GM18951 (cell line): Measurements from ENCODE around the gene HMCN2.
"Not testable (repeated sequence)": the region's sequence is repeated elsewhere in the genome, so short reads cannot be mapped to it uniquely, and the experiment has no call there.

ENCODE experiments used
- POLR2A ChIP-seq: IDR thresholded peaks from 4 replicates; pipeline ENCODE4 v1.6.1; 2011; ENCODE audit warnings: mild to moderate bottlenecking; ENCODE audit not compliant: insufficient read length, insufficient read depth; ENCODE audit errors: extremely low read depth
- in situ Hi-C: fragments of 300-500 bp; cut with MboI; formaldehyde crosslinking; loops from one replicate; pipeline ENCODE4 v1.12.0; 2022; ENCODE audit warnings: low sequenced_read_pairs, mixed read lengths, inconsistent platforms; ENCODE audit not compliant: unreplicated experiment

The HMCN2 gene

GRCh38 chr9:130387905-130388304, 122.3 kb downstream of the HMCN2 start:
- in situ Hi-C loops = no loop called here
- TF ChIP-seq POLR2A = no peak

GRCh38 chr9:130390390-130390789, 124.8 kb downstream of the HMCN2 start:
- no peak for TF ChIP-seq POLR2A
- in situ Hi-C loops = no loop called here

GRCh38 chr9:130390986-130391385, 125.4 kb downstream of the HMCN2 start:
- in situ Hi-C loops = no loop called here

GRCh38 chr9:130391866-130392265, 126.3 kb downstream of the HMCN2 start:
- in situ Hi-C loops = no loop called here
- TF ChIP-seq POLR2A = no peak

More at GRCh38 chr9:130390986-130391385, 125.4 kb downstream of the HMCN2 start:
- TF ChIP-seq POLR2A = no peak

- no peak for TF ChIP-seq POLR2A
- in situ Hi-C loops = no loop called here
These were observed 128.1 kb downstream of the HMCN2 start for GRCh38 chr9:130393681-130394071.

- no peak for TF ChIP-seq POLR2A
- in situ Hi-C loops = no loop called here
These were observed 128.8 kb downstream of the HMCN2 start for GRCh38 chr9:130394320-130394719.

- no peak for TF ChIP-seq POLR2A
- in situ Hi-C loops = no loop called here
These were observed 129.4 kb downstream of the HMCN2 start for GRCh38 chr9:130394814-130395470.

- no peak for TF ChIP-seq POLR2A
- in situ Hi-C loops = no loop called here
These were observed 130.4 kb downstream of the HMCN2 start for GRCh38 chr9:130395810-130396435.

- in situ Hi-C loops = no loop called here
These were observed 131.0 kb downstream of the HMCN2 start for GRCh38 chr9:130396581-130396980.

GRCh38 chr9:130398487-130399240, 133.1 kb downstream of the HMCN2 start:
- in situ Hi-C loops = no loop called here
- no peak for TF ChIP-seq POLR2A

More at GRCh38 chr9:130396581-130396980, 131.0 kb downstream of the HMCN2 start:
- TF ChIP-seq POLR2A = no peak

GRCh38 chr9:130399768-130400167, 134.2 kb downstream of the HMCN2 start:
- in situ Hi-C loops = no loop called here
- TF ChIP-seq POLR2A = no peak

- in situ Hi-C loops = no loop called here
- TF ChIP-seq POLR2A = no peak
These were observed 135.3 kb downstream of the HMCN2 start for GRCh38 chr9:130400870-130401269.

- in situ Hi-C loops = not testable (repeated sequence)
These were observed 136.2 kb downstream of the HMCN2 start for GRCh38 chr9:130401742-130402141.

- TF ChIP-seq POLR2A = no peak
- in situ Hi-C loops = no loop called here
These were observed 136.7 kb downstream of the HMCN2 start for GRCh38 chr9:130402243-130402642.
